Neural cell (in vitro differentiated cells): ENCODE measurements around the gene FAM174C. TPM values are rescaled to one million over a fixed set of nuclear protein-coding genes. Genes with fewer than 3 reads are reported as not detected.

ENCODE experiments used
- H2AFZ ChIP-seq: fragments of 200-600, 300-800 bp; sonication (generic), shearing (Covaris generic); 2 replicates; pipeline ENCODE4 v1.6.0; 2014; ENCODE audit warnings: low read depth, mild to moderate bottlenecking, antibody characterized with exemption, low read length, moderate library complexity
- H3F3A ChIP-seq: fragments of 200-600 bp; shearing (Covaris generic); 2 replicates; pipeline ENCODE4 v1.6.1; 2016; ENCODE audit warnings: mild to moderate bottlenecking, moderate library complexity, mixed read lengths, antibody characterized with exemption, low read length; ENCODE audit not compliant: insufficient read depth, poor library complexity, severe bottlenecking
- H3K27ac ChIP-seq: fragments of 200-600, 300-800 bp; sonication (generic), shearing (Covaris generic); 2 replicates; pipeline ENCODE4 v1.5.1; 2014; ENCODE audit warnings: mild to moderate bottlenecking, low read length, moderate library complexity
- H3K27me3 ChIP-seq: fragments of 300-800, 200-600 bp; sonication (generic), shearing (Covaris generic); 2 replicates; pipeline ENCODE4 v1.6.0; 2014; ENCODE audit warnings: mild to moderate bottlenecking, low read depth, low read length, moderate library complexity; ENCODE audit not compliant: insufficient read depth
- H3K36me3 ChIP-seq: fragments of 300-800, 200-600 bp; sonication (generic), shearing (Covaris generic); 2 replicates; pipeline ENCODE4 v1.5.1; 2014; ENCODE audit warnings: mild to moderate bottlenecking, antibody characterized with exemption, low read length, moderate library complexity; ENCODE audit not compliant: insufficient read depth
- H3K4me2 ChIP-seq: fragments of 300-800, 200-600 bp; sonication (generic), shearing (Covaris generic); 2 replicates; pipeline ENCODE4 v1.6.0; 2014; ENCODE audit warnings: mild to moderate bottlenecking, low read length
- H3K4me3 ChIP-seq: fragments of 300-800, 200-600 bp; sonication (generic), shearing (Covaris generic); 2 replicates; pipeline ENCODE4 v1.5.1; 2014; ENCODE audit warnings: mild to moderate bottlenecking, low read length, moderate library complexity
- H3K79me2 ChIP-seq: fragments of 200-600 bp; shearing (Covaris generic); replicated peaks from 2 replicates; pipeline ENCODE4 v1.6.0; 2014; ENCODE audit warnings: mild to moderate bottlenecking, low read length, moderate library complexity; ENCODE audit not compliant: insufficient read depth
- H3K9ac ChIP-seq: fragments of 300-800, 200-600 bp; sonication (generic), shearing (Covaris generic); 2 replicates; pipeline ENCODE4 v1.6.1; 2016; ENCODE audit warnings: mild to moderate bottlenecking, low read length, mixed read lengths
- H3K9me2 ChIP-seq: fragments of 200-600 bp; shearing (Covaris generic); 2 replicates; pipeline ENCODE4 v1.6.1; 2016; ENCODE audit warnings: mild to moderate bottlenecking, low read length, mixed read lengths; ENCODE audit not compliant: insufficient read depth
- H3K9me3 ChIP-seq: fragments of 200-600, 300-800 bp; sonication (generic), shearing (Covaris generic); 2 replicates; pipeline ENCODE4 v1.6.1; 2016; ENCODE audit warnings: mild to moderate bottlenecking, mixed run types, low read length, moderate library complexity, mixed read lengths
- H4K20me1 ChIP-seq: fragments of 200-600 bp; shearing (Covaris generic); 2 replicates; pipeline ENCODE4 v1.6.1; 2016; ENCODE audit warnings: mild to moderate bottlenecking, mixed run types; ENCODE audit not compliant: insufficient read depth
- CTCF ChIP-seq: fragments of 450-650 bp; IDR thresholded peaks from 2 replicates; pipeline ENCODE4 v1.5.1; 2014; ENCODE audit warnings: antibody characterized with exemption, mild to moderate bottlenecking, moderate library complexity; ENCODE audit not compliant: poor library complexity, severe bottlenecking
- EP300 ChIP-seq: fragments of 450-650 bp; conservative IDR thresholded peaks from 2 replicates; pipeline ENCODE4 v1.6.1; 2014; ENCODE audit warnings: antibody characterized with exemption, mild to moderate bottlenecking, moderate library complexity; ENCODE audit not compliant: poor library complexity, severe bottlenecking
- EZH2 ChIP-seq: fragments of 200-600, 300-800 bp; shearing (Covaris generic), sonication (generic); IDR thresholded peaks from 2 replicates; pipeline ENCODE4 v1.6.1; 2014; ENCODE audit warnings: antibody characterized with exemption, low read length, borderline replicate concordance, mild to moderate bottlenecking; ENCODE audit not compliant: insufficient read depth, poor library complexity, severe bottlenecking
- MXI1 ChIP-seq: fragments of 450-650 bp; conservative IDR thresholded peaks from 2 replicates; pipeline ENCODE4 v1.6.1; 2014; ENCODE audit warnings: antibody characterized with exemption, mild to moderate bottlenecking; ENCODE audit not compliant: poor library complexity, severe bottlenecking
- POLR2AphosphoS5 ChIP-seq: IDR thresholded peaks from 2 replicates; pipeline ENCODE4 v1.6.1; 2012
- RAD21 ChIP-seq: fragments of 450-650 bp; conservative IDR thresholded peaks from 2 replicates; pipeline ENCODE4 v1.6.1; 2014; ENCODE audit warnings: antibody characterized with exemption, mild to moderate bottlenecking, moderate library complexity
- SMC3 ChIP-seq: fragments of 450-650 bp; conservative IDR thresholded peaks from 2 replicates; pipeline ENCODE4 v1.6.1; 2014; ENCODE audit warnings: antibody characterized with exemption, mild to moderate bottlenecking, moderate library complexity; ENCODE audit not compliant: poor library complexity
- TAF1 ChIP-seq: IDR thresholded peaks from 2 replicates; pipeline ENCODE4 v1.6.1; 2012; ENCODE audit warnings: low read depth
- polyA plus RNA-seq: library from polyadenylated mRNA; depleted of rRNA; stranded (reverse); fragments of >200 nt; gene quantifications from 2 replicates; pipeline ENCODE4 v1.2.3, GENCODE V29; 2014
- TF ChIP-seq, protein P1 (sequence below): IDR thresholded peaks from 2 replicates; pipeline ENCODE4 v1.6.1; 2012; ENCODE audit warnings: borderline replicate concordance

FAM174C gene
- polyA plus RNA-seq, 1 donor from 2014 or later, result 28.4 TPM

GRCh38 chr19:1312767-1313694 is 37.7 kb downstream of the FAM174C start:
- Histone ChIP-seq H2AFZ (no peak overlapping the region), H3K9me3 (no peaks in the 10 kb centered on the region), H3K27ac (no peak overlapping the region), H4K20me1 (no peaks in the 10 kb centered on the region), H3K9me2 (no peaks in the 10 kb centered on the region), H3K27me3 (no peaks in the 10 kb centered on the region), H3K9ac (no peak overlapping the region), H3K4me3 (no peak overlapping the region), H3K79me2 (no peaks in the 10 kb centered on the region), H3K36me3 (no peaks in the 10 kb centered on the region), H3F3A (no peaks in the 10 kb centered on the region), H3K4me2 (no peak overlapping the region)
- TF ChIP-seq TAF1, result no peak
- TF ChIP-seq, protein P1, sequence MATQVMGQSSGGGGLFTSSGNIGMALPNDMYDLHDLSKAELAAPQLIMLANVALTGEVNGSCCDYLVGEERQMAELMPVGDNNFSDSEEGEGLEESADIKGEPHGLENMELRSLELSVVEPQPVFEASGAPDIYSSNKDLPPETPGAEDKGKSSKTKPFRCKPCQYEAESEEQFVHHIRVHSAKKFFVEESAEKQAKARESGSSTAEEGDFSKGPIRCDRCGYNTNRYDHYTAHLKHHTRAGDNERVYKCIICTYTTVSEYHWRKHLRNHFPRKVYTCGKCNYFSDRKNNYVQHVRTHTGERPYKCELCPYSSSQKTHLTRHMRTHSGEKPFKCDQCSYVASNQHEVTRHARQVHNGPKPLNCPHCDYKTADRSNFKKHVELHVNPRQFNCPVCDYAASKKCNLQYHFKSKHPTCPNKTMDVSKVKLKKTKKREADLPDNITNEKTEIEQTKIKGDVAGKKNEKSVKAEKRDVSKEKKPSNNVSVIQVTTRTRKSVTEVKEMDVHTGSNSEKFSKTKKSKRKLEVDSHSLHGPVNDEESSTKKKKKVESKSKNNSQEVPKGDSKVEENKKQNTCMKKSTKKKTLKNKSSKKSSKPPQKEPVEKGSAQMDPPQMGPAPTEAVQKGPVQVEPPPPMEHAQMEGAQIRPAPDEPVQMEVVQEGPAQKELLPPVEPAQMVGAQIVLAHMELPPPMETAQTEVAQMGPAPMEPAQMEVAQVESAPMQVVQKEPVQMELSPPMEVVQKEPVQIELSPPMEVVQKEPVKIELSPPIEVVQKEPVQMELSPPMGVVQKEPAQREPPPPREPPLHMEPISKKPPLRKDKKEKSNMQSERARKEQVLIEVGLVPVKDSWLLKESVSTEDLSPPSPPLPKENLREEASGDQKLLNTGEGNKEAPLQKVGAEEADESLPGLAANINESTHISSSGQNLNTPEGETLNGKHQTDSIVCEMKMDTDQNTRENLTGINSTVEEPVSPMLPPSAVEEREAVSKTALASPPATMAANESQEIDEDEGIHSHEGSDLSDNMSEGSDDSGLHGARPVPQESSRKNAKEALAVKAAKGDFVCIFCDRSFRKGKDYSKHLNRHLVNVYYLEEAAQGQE, result no peak
- no peak for TF ChIP-seq EP300
- TF ChIP-seq SMC3, result no peak

- no peaks in the 10 kb centered on the region for H4K20me1 ChIP-seq
- H3K4me2 ChIP-seq, result no peak overlapping the region
- H2AFZ ChIP-seq, result no peak overlapping the region
- H3K27ac ChIP-seq, result no peak overlapping the region
- H3K9me2 ChIP-seq, result no peaks in the 10 kb centered on the region
- H3K36me3 ChIP-seq, result no peaks in the 10 kb centered on the region
- TF ChIP-seq MXI1, result no peak
- no peaks in the 10 kb centered on the region for H3K9me3 ChIP-seq
- no peak overlapping the region for H3K4me3 ChIP-seq
- H3K79me2 ChIP-seq, result no peaks in the 10 kb centered on the region
- no peak overlapping the region for H3K9ac ChIP-seq
- H3F3A ChIP-seq, result no peaks in the 10 kb centered on the region
- no peaks in the 10 kb centered on the region for H3K27me3 ChIP-seq
These were observed 38.6 kb downstream of the FAM174C start for GRCh38 chr19:1313695-1314613.

- Histone ChIP-seq H3K9me3 (no peaks in the 10 kb centered on the region), H4K20me1 (no peaks in the 10 kb centered on the region), H3K9me2 (no peaks in the 10 kb centered on the region), H3K9ac (no peak overlapping the region), H3K4me2 (no peak overlapping the region), H3F3A (no peaks in the 10 kb centered on the region), H2AFZ (no peak overlapping the region), H3K36me3 (no peaks in the 10 kb centered on the region), H3K79me2 (no peaks in the 10 kb centered on the region), H3K4me3 (peak overlapping the region; percentile 43), H3K27me3 (no peaks in the 10 kb centered on the region), H3K27ac (no peak overlapping the region)
- TF ChIP-seq EP300, result no peak
- TF ChIP-seq, protein P1, result no peak
- TF ChIP-seq POLR2AphosphoS5, result no peak
- TF ChIP-seq CTCF, result peak; percentile 67
- TF ChIP-seq RAD21, result peak; percentile 70
- no peak for TF ChIP-seq EZH2
- no peak for TF ChIP-seq TAF1
- TF ChIP-seq SMC3, result peak; percentile 61
These were observed 40.3 kb downstream of the FAM174C start for GRCh38 chr19:1315470-1316166.
